C4-2B (cell line): ENCODE measurements around the gene ATP1A2.

ENCODE experiments used
- H3K27ac ChIP-seq: fragments of 450-650 bp; 2 replicates; pipeline ENCODE4 v1.5.1; 2017
- CTCF ChIP-seq: fragments of 450-650 bp; conservative IDR thresholded peaks from 2 replicates; pipeline ENCODE4 v1.5.1; 2017; ENCODE audit warnings: mild to moderate bottlenecking
- ZFX ChIP-seq: fragments of 450-650 bp; IDR thresholded peaks from 2 replicates; pipeline ENCODE4 v1.6.1; 2017

ATP1A2 gene

GRCh38 chr1:160179336-160179735, 63.8 kb downstream of the ATP1A2 start:
- no peak for TF ChIP-seq CTCF
- no peak for TF ChIP-seq ZFX
- no peak overlapping the region for H3K27ac ChIP-seq

DNA sequence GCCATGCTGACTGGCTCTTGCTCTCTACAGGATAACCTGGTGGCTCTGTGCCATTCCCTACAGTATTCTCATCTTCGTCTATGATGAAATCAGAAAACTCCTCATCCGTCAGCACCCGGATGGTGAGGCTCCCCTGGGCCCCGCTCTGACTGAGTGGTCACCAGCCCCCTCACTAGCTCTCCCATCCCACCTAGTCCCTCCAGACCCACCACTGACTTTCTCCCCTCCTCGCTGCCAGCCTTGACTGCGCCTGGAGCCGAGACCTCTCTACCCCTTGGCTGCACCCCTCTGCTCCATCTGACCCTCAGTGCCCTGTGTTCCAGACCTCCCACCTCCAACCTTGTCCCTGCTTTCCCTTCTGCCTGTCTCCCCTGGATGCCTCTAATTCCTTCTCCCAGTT, 70.7 kb downstream of the ATP1A2 start:
- TF ChIP-seq CTCF (no peak), ZFX (no peak)
- no peak overlapping the region for H3K27ac ChIP-seq

DNA sequence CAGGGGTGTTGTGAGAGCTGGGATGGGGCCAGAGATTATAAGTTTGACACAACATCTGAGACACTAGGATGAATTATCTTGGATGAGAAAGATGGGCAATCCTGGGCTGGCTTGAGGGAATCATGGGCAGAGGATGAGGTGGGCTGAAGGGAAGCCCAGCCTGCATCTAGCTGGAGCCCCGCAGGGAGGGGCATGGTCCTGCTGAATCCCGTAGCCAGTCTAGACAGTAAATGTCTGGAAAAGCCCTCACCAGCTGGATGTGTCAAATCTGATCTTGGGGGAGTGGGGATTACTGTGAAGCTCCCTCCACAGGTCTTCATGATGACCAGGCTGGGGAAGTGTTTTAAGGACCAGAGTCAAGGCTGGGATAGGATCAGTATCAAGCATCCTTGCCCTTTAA, 71.2 kb downstream of the ATP1A2 start:
- TF ChIP-seq ZFX (no peak), CTCF (no peak)
- H3K27ac ChIP-seq: no peak overlapping the region

GRCh38 chr1:160187407-160187806, 71.8 kb downstream of the ATP1A2 start:
- TF ChIP-seq CTCF (no peak), ZFX (no peak)
- no peak overlapping the region for H3K27ac ChIP-seq

DNA sequence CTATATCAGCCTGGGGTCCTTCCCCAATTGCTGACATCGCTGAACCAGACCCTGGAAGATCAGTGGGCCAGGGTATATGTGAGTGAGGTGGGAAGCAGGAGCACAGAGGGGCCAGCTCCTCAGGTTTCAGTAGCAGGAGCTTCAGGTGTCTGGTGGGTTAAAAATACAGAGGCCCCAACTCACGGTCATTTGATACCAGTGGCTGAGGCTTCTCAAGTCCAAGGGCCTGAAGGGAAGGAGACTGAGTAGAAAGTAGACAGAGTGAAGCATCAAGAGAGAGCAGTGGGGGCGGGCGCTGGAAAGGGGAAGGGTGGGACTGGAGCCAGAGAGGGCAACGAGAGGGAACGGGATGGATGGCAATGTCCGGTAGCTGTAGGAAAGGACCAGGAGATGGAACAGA, 72.8 kb downstream of the ATP1A2 start:
- TF ChIP-seq ZFX (no peak), CTCF (no peak)
- no peak overlapping the region for H3K27ac ChIP-seq

DNA sequence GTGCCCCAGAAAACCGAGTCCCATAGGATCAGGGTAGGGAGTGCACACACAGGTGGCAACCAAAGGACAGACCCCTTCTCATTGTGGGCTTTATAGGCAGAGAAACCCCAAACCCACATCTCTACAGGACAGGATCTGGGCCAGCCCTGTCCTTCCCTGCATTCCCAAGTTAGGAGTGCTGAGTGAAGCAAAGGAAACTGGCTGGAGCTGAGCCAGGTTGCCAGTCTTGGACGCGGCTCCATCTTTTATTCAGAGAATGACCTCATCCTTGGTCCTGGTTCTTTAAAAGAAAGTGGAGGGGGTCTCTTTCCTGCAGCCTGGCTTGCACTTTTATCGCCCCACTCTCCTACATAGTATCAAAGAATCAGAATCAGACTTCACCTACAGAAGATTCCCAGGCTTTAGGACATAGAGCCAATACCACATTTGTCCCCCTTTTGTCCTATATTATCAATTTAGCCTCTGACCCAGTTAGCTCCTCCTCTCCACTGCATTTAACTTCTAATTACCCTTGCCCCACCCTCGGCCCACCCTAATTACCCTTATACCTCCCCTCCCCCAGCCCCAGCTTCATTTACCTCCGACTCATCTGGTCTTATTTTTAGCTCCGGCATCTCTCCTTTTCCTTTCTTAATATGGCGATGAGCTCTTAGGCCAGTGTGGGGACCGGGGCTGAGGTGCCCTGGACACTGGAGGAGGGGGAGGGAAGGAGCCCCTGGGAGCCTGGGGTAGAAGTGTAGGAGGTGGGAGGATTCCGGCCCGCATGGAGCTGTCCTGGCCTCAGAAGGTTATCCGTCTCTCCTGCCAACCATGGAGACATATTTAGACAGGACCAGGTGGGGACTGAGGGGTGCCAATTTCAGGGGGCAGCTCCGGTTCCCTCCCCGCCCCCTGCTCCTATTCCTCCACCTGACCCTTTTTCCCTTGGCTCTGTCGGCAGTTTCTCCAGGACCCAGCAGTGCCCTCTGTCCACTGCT, 74.4 kb downstream of the ATP1A2 start, which contains the start of gene CASQ1:
TSS of gene CASQ1 (plus strand) at position 927 of the 977 bp plus-strand sequence. CDS start 177 bp downstream, outside the sequence.
- H3K27ac ChIP-seq: no peak within 1 kb of the TSS
- no peak for TF ChIP-seq ZFX
- no peak for TF ChIP-seq CTCF

DNA sequence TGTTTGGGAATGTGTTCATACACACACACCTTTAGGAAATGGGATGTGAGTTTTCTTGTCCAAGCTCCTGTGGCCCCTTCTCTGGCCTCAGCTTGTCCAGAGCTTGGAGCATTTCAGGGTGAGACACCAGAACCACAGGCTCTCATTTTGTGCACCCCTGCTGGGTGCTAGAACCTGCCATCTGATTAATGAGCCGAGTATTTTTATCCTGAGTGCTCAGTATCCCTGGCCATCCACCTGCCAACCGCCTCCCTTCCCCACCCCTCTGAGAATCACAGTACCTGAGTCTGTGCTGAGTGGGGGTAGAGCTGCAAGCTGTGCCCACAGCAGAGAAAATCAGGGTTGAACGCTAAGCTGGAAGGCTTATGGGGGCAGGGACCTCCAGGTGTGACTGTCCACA, 76.2 kb downstream of the ATP1A2 start:
- TF ChIP-seq CTCF (no peak), ZFX (no peak)
- H3K27ac ChIP-seq: no peak overlapping the region
